H1 (cell line): ENCODE measurements around the gene SAPCD1. TPM values are rescaled to one million over a fixed set of nuclear protein-coding genes. Genes with fewer than 3 reads are reported as not detected.

Source experiments
- POLR2A ChIP-seq, 2 experiments: IDR thresholded peaks; 1 replicate in 1 of 2; 2 replicates in 1 of 2; pipeline ENCODE4 v1.6.1; 2011; ENCODE audit warnings: low read depth in 2 of 2, low read length in 2 of 2, mild to moderate bottlenecking in 2 of 2; ENCODE audit errors: control extremely low read depth in 1 of 2
- RBBP5 ChIP-seq: IDR thresholded peaks from 2 replicates; pipeline ENCODE4 v1.7.1; 2012; ENCODE audit warnings: low read depth, mild to moderate bottlenecking, inconsistent platforms, low read length, moderate library complexity, borderline replicate concordance
- SIN3A ChIP-seq, 2 experiments: IDR thresholded peaks in 1 of 2; conservative IDR thresholded peaks in 1 of 2; 2 replicates each; pipeline ENCODE4 v1.6.1; 2011 to 2012; ENCODE audit warnings: low read length in 2 of 2, improper control_type of control experiment in 1 of 2, low read depth in 1 of 2, mild to moderate bottlenecking in 1 of 2
- TBP ChIP-seq: IDR thresholded peaks from 2 replicates; pipeline ENCODE4 v1.6.1; 2011; ENCODE audit warnings: low read depth, low read length, improper control_type of control experiment
- polyA plus RNA-seq, 7 experiments: library from polyadenylated mRNA; depleted of rRNA in 3 of 7; stranded (reverse) in 5 of 7; unstranded in 2 of 7; fragments of >200 nt in 5 of 7; fragments of 200-250 nt in 2 of 7; gene quantifications; 1 replicate in 5 of 7; 2 replicates in 1 of 7; 4 replicates in 1 of 7; pipeline versions ENCODE4 v1.2.1 to v1.2.3, GENCODE V29; 2011 to 2013; ENCODE audit warnings: missing spikeins in 2 of 7, mixed read lengths in 2 of 7
- total RNA-seq: library from RNA; stranded (reverse); fragmentation: NEBNext Ultra II Directional; extraction: Animal tissue kit (Norgen Biotek cat#: 25700); gene quantifications from 2 replicates; pipeline ENCODE4 v1.2.1, GENCODE V29; 2021

The SAPCD1 gene
- total and polyA plus RNA-seq, 2 of the 8 experiments (the other 6 are each of a cell fraction or from before 2014, with no cell fraction given): 3.1 to 5.9 TPM

DNA sequence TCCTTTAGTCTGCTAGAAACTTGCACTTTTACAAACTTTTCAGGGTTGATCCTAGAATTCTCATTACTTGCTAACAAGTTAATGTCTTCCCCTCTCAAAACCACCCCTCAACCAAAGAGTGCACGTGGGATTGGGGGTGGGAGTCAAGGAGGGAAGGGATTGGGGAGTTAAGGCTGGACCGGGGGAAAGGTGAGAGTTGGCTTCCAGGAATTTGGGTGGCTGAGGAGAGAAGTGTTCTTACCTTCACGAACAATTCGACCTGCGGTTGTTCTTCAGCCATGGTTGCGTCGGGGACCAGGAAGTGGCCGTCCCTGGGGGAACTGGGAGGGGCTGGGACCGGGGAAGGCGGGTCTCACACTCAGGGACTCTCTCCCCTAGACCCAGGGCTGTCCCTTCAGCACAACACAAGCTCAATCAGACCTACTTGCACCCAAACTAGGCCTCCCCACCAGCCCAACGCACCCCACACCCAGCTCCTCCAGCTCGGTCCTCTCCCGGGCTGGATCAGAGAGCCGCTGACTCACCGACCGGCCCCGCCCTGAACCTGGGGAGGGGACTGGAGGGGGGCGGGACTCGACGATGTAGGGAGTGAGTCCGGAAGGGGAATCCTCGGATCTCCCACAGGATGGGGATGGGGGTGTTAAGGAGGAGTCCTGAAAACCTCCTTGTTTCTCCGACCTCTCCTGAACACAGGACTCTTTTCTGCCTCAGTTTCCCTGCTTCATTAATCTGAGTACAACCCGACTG is 26.3 kb upstream of the SAPCD1 start, which contains the start of gene CLIC1 (continued):
- TF ChIP-seq TBP (0 out of 2 replicates have a peak, but pooled peaks have one; percentile 33), SIN3A (conservative IDR thresholded peaks at IDR 0.05 in 1 of 2, IDR thresholded peaks at IDR 0.05 in 1 of 2; ENCODE audit: low read depth in 1 of 2, low read length in 2 of 2) (peak; percentile 5 to 22; a peak in 1 of 4 replicates), POLR2A (IDR thresholded peaks at IDR 0.05; ENCODE audit: control extremely low read depth in 1 of 2, low read depth in 2 of 2, low read length in 2 of 2) (peak in 1 of 2 experiments; percentile 78; a peak in 2 of 3 replicates), RBBP5 (0 out of 2 replicates have a peak, but pooled peaks have one; percentile 11)
